ENCODE results near the gene BRDT. TPM values are rescaled to one million over a fixed set of nuclear protein-coding genes. Genes with fewer than 3 reads are reported as not detected.
"Not testable (repeated sequence)": the region's sequence is repeated elsewhere in the genome, so short reads cannot be mapped to it uniquely, and the experiment has no call there.

Gene BRDT
- total RNA-seq, 2 experiments from 2014 or later: 0.18 to 0.58 TPM

DNA sequence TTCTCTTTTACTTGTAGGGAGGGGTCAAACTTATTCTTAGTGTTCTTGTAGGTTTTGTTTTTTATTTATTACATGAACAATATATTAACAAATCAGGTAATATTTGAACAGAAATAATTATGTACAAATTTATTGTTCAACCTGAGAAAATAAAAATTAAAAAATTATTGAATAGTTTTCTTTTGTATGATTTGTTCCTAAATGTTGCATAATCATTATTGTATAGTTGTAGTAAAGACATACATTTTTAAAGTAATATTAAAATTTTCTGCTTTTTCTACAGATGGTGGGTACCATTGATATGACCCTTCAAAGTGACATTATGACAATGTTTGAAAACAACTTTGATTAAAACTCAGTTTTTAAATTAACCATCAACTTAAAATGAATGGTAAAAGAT is 64.7 kb downstream of the BRDT start:
- CTCF ChIA-PET: no interaction called here
- Mint-ChIP-seq H3K4me1 (peaks cover 15% of the 10 kb centered on the region), H3K27ac (no peak overlapping the region), H3K36me3 (ENCODE audit: low read depth) (no peaks in the 10 kb centered on the region), H3K27me3 (peaks cover 3% of the 10 kb centered on the region), H3K4me3 (no peak overlapping the region), H3K9me3 (no peaks in the 10 kb centered on the region)
- POLR2A ChIA-PET: no interaction called here
- no peak for DNase-seq

DNA sequence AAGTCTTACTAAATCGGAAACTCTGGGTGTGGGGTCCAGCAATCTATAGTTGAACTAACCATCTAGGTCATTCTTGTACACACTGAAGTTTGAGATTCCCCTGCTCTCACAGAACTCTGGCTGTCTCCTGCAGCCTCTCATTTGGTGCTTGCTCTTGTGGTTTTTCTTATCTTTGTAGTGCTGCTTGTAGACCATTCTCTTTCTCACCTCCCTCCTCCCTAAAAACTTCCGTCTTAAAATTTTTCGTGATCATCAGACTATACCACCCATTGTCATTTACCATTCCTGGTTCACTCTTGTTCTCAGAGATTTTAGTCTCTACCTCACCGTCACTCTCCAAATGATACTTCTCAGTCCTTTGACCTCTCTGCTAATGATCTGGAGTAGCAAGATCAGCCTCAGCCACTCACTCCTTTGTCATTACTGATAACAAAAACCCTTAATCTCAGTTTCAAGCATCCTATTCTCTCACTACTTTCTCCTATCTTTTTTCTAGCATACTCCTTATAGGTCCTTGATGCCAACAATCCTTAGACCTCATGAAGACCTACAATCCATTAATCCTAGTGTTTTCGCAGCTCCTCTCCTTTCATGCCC is 67.6 kb downstream of the BRDT start:
- no peak for DNase-seq
- no peaks in the 10 kb centered on the region for H3K9me3 Mint-ChIP-seq
- ChIA-PET POLR2A (no interaction called here), CTCF (interaction anchor here (0.7 to 1.0 kb wide), 3 partner anchors 15 to 604 kb away, joined by 3 to 4 read pairs (median 3); no protein-coding TSS in a partner anchor)
- H3K36me3 Mint-ChIP-seq (ENCODE audit: low read depth): no peaks in the 10 kb centered on the region
- H3K27me3 Mint-ChIP-seq: peaks cover 7% of the 10 kb centered on the region
- H3K27ac Mint-ChIP-seq: peak overlapping the region; percentile 3
- peaks cover 15% of the 10 kb centered on the region for H3K4me1 Mint-ChIP-seq
- no peak overlapping the region for H3K4me3 Mint-ChIP-seq

DNA sequence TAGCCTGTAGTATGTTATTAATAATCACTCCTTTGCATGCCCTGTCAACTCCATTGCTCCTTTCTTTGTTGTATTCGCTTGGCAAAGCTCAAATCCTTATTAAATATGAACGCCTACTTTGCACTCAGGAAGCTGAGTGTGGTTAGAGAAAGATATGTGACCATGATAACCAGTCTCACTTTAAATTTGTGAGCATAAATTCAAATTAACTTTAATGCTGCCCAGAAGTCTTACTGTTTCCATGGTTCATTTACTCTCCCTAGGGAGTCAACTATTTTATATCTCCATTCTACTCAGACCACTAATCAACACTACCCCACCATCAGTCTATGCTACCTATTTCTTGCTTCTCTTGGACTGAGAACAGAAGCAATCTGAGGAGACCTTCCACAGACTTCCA is 68.5 kb downstream of the BRDT start:
- CTCF ChIA-PET: interaction anchor here (0.7 to 0.8 kb wide), 3 partner anchors 14 to 603 kb away, joined by 3 to 4 read pairs (median 3); no protein-coding TSS in a partner anchor
- Mint-ChIP-seq H3K9me3 (peaks cover 2% of the 10 kb centered on the region), H3K27me3 (peaks cover 10% of the 10 kb centered on the region), H3K4me1 (peaks cover 15% of the 10 kb centered on the region), H3K36me3 (ENCODE audit: low read depth) (peaks cover 2% of the 10 kb centered on the region), H3K4me3 (no peak overlapping the region), H3K27ac (no peak overlapping the region)
- POLR2A ChIA-PET: no interaction called here
- DNase-seq: no peak

DNA sequence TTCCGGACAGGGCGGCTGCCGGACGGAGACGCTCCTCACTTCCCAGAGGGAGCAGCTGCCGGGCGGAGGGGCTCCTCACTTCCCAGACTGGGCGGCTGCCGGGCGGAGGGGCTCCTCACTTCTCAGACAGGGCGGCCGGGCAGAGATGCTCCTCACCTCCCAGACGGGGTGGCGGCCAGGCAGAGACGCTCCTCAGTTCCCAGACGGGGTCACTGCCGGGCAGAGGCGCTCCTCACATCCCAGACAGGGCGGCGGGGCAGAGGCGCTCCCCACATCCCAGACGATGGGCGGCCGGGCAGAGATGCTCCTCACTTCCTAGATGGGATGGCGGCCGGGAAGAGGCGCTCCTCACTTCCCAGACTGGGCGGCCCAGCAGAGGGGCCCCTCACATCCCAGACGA is 76.8 kb downstream of the BRDT start:
- POLR2A ChIA-PET, H3K4me3 Mint-ChIP-seq, DNase-seq, H3K27ac Mint-ChIP-seq, H3K9me3 Mint-ChIP-seq, CTCF ChIA-PET: not testable (repeated sequence)
- H3K36me3 Mint-ChIP-seq (ENCODE audit: low read depth): peaks cover 11% of the 10 kb centered on the region
- H3K4me1 Mint-ChIP-seq: peaks cover 16% of the 10 kb centered on the region
- H3K27me3 Mint-ChIP-seq: peaks cover 25% of the 10 kb centered on the region

DNA sequence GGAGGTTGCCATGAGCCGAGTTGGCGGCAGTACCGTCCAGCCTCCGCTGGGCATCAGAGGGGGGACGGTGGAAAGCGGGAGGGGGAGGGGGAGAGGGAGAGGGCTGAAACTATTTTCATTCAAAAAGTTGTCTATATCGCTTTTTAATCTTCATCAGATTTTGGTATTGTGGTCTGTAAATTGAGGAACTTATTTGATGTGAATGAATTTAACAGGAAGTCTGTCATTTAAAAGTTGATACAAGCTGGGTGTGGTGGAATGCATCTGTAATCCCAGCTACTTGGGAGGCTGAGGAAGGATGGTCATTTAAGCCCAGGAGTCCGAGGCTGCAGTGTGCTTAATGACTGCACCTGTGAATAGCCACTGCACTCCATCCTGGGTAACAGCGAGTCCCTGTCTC is 77.6 kb downstream of the BRDT start:
- DNase-seq: no peak
- H3K36me3 Mint-ChIP-seq (ENCODE audit: low read depth): peaks cover 11% of the 10 kb centered on the region
- no peak overlapping the region for H3K27ac Mint-ChIP-seq
- no peak overlapping the region for H3K4me3 Mint-ChIP-seq
- H3K27me3 Mint-ChIP-seq: peaks cover 21% of the 10 kb centered on the region
- ChIA-PET CTCF (no interaction called here), POLR2A (no interaction called here)
- H3K4me1 Mint-ChIP-seq: peaks cover 21% of the 10 kb centered on the region
- peaks cover 7% of the 10 kb centered on the region for H3K9me3 Mint-ChIP-seq

DNA sequence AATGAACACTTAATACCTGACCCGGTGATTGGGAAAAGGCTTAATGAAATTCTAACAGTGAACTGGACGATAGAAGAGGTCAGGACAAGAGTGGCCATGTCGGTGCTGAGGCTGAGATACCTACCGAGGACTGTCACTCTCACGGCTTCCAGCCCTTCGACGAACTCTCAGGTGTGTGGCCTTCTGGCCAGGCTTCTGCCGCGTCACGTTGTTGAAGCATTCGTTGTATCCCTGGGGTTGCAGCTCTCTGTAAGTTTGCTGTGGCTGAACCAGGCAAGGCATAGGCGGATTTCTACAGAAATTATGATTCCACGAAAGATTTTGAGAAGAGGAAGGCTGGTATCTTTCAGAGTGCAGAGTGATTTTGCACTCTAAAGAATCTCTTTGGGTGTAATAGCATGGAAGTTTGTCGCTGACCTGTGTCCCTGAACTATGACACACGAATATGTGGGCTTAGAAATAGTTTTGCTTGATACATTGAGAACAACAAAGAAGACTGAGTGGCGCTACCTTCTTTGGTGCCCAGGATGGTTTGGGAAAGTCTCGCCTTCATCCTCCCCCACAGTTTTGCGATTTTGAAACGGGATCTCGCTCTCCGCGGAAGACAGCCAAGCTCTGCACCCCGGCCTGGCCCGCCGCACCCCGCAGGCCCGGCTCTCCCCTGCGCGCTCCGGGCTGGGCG is 80.2 kb downstream of the BRDT start:
- Mint-ChIP-seq H3K4me1 (peaks cover 21% of the 10 kb centered on the region), H3K36me3 (ENCODE audit: low read depth) (peaks cover 5% of the 10 kb centered on the region), H3K4me3 (peak overlapping the region; percentile 67), H3K27me3 (peaks cover 9% of the 10 kb centered on the region), H3K9me3 (no peaks in the 10 kb centered on the region), H3K27ac (no peak overlapping the region)
- CTCF ChIA-PET: no interaction called here
- POLR2A ChIA-PET: no interaction called here
- DNase-seq: no peak

DNA sequence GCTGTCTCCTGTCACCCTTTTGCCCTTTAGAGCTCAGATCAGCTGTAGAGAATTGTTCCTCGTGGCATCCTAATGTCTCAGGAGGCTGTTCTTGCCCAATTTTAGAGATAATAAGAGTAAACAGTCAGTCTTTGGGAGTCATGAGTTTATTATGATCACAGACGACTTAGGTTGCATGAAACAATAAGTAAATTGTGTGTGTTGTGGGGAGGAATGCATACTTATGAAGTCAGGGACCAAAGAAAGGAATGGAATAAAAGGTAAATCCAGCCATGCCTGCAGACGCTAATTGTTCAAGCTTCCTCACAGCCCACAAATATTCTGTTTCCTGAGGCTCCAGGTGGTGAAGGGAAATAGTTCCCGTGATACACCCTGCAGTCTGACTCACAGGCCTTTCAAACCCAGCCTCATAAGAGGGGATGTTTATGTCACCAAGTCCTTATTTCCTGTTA is 81.5 kb downstream of the BRDT start:
- ChIA-PET CTCF (interaction anchor here (0.6 to 1.2 kb wide), 5 partner anchors 11 to 511 kb away, joined by 3 to 4 read pairs (median 4); no protein-coding TSS in a partner anchor), POLR2A (interaction anchor here (0.6 kb wide), 1 partner anchor 167 kb away, joined by 3 read pairs; no protein-coding TSS in a partner anchor)
- peaks cover 14% of the 10 kb centered on the region for H3K27me3 Mint-ChIP-seq
- no peaks in the 10 kb centered on the region for H3K9me3 Mint-ChIP-seq
- H3K27ac Mint-ChIP-seq: no peak overlapping the region
- no peak for DNase-seq
- peak overlapping the region; percentile 55 for H3K4me3 Mint-ChIP-seq
- H3K36me3 Mint-ChIP-seq (ENCODE audit: low read depth): peaks cover 5% of the 10 kb centered on the region
- peaks cover 21% of the 10 kb centered on the region for H3K4me1 Mint-ChIP-seq

DNA sequence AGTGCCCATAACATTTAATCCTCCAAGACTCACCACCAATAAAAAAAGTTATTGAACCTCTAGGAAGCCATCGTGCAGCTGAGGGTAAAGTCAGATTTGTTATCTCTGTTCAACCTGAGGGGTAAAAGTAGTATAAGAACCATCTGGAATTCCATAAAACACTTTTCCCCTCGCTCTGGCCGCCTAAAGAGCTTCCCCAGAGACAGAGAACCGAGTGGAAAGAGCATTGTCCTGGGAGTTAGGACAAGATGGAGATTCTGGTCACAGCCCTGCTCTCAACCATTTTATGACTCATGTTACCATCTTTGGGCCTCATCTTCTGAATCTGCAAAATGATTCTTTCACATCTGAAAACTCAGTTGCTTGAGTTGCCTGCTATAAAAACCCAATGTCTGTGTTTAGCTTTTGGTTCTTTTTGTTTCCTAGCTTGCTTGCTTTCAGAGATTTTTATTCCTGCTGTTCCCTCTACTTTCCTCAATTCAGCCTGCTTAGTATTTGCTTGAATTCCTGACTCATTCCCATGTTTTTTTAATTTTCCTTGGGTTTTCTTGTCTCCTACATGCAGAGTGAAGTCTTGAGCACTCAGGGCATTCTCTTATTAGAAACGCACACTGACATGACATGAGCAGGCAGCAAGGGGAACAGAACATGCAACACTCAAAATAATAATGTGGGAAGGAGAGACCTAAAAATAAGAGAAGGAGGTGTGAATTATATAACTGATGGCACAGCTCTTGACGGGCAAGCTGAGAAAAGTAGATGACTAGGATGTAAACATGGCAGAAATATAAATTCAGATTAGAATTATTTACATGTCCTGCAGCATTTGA is 82.3 kb downstream of the BRDT start:
- H3K27ac Mint-ChIP-seq: no peak overlapping the region
- H3K9me3 Mint-ChIP-seq: no peaks in the 10 kb centered on the region
- peaks cover 16% of the 10 kb centered on the region for H3K27me3 Mint-ChIP-seq
- ChIA-PET POLR2A (no interaction called here), CTCF (interaction anchor here (1.0 to 1.2 kb wide), 3 partner anchors 12 to 33 kb away, joined by 3 to 4 read pairs (median 4); no protein-coding TSS in a partner anchor)
- no peak for DNase-seq
- peaks cover 21% of the 10 kb centered on the region for H3K4me1 Mint-ChIP-seq
- H3K36me3 Mint-ChIP-seq (ENCODE audit: low read depth): peaks cover 5% of the 10 kb centered on the region
- H3K4me3 Mint-ChIP-seq: no peak overlapping the region

DNA sequence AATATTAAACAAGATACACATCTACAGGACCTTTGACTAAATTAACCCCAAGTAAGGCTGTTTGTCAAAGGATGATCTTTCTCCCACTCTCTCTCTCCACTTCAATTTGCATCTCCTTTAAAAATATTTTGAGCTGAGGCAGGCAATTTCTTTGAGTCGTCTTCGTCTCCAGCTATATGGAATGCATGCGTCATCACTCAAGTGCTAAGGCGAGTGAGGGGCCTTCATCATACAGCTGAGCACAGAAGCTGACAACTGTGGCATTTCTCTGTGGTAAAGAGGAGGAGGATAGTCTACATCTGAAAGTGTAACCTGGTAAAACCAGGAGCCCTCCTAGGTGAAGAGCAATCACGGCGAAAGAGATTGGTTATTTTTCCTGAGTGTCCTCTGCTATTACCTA is 88.2 kb downstream of the BRDT start:
- Mint-ChIP-seq H3K36me3 (ENCODE audit: low read depth) (no peaks in the 10 kb centered on the region), H3K27ac (no peak overlapping the region), H3K4me3 (no peak overlapping the region), H3K4me1 (no peaks in the 10 kb centered on the region), H3K27me3 (peaks cover 7% of the 10 kb centered on the region), H3K9me3 (no peaks in the 10 kb centered on the region)
- POLR2A ChIA-PET: interaction anchor here (1.2 kb wide), 1 partner anchor 27 kb away, joined by 3 read pairs; no protein-coding TSS in a partner anchor
- no peak for DNase-seq
- CTCF ChIA-PET: no interaction called here

DNA sequence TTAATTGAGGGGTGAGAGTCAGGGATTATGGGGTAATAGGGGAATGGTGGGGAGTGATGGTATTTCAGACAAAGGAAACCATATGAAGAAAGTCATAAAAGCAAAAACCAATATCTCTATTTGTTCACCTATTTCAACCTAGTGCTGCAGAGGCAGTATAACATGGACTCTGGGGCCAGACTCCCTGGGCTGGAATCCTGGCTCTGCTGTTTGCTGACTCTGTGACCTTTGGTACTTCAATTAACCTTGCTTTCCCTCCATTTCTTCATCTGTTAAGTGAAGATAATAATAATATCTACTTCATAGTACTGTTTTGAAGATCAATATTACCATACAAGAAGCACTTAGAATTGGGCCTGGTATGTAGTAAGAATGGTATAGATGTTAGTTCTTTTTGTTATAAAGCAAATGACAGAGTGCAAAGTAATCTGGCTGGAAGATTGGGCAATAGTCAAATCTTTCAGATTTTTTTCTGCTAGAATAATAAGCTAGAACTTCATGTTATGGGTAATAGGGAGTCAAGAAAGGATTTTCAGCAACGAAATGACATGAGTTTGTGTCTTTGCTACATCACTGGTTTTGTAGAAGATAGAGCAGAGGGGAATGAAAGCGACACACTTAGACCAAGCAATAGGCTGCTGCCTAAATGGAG is 89.6 kb downstream of the BRDT start:
- no peaks in the 10 kb centered on the region for H3K4me1 Mint-ChIP-seq
- CTCF ChIA-PET: no interaction called here
- no peak for DNase-seq
- POLR2A ChIA-PET: no interaction called here
- H3K9me3 Mint-ChIP-seq: no peaks in the 10 kb centered on the region
- H3K27me3 Mint-ChIP-seq: peaks cover 7% of the 10 kb centered on the region
- H3K36me3 Mint-ChIP-seq (ENCODE audit: low read depth): no peaks in the 10 kb centered on the region
- H3K27ac Mint-ChIP-seq: no peak overlapping the region
- H3K4me3 Mint-ChIP-seq: no peak overlapping the region

DNA sequence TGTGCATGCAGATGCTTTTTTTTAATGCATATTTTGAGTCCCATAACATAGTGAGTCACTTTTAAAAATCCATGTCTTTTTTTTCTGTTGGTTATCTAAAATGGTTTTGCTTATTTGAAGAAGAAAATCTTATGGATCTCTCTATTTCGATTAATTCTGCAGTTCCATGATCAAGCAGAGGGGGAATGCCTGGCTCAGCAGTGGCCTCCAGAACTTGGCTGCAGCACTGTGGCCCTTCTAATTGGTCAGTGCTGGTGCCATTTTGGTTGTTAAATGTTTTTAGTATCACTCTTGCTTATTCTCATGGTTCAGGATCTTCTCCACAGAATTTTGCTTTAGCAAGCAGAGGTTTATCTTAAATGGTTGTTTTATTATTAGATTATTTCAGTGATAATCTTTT is 91.8 kb downstream of the BRDT start:
- H3K36me3 Mint-ChIP-seq (ENCODE audit: low read depth): no peaks in the 10 kb centered on the region
- ChIA-PET CTCF (no interaction called here), POLR2A (no interaction called here)
- no peak overlapping the region for H3K27ac Mint-ChIP-seq
- no peak overlapping the region for H3K4me3 Mint-ChIP-seq
- no peak for DNase-seq
- peaks cover 1% of the 10 kb centered on the region for H3K27me3 Mint-ChIP-seq
- no peaks in the 10 kb centered on the region for H3K4me1 Mint-ChIP-seq
- H3K9me3 Mint-ChIP-seq: no peaks in the 10 kb centered on the region

DNA sequence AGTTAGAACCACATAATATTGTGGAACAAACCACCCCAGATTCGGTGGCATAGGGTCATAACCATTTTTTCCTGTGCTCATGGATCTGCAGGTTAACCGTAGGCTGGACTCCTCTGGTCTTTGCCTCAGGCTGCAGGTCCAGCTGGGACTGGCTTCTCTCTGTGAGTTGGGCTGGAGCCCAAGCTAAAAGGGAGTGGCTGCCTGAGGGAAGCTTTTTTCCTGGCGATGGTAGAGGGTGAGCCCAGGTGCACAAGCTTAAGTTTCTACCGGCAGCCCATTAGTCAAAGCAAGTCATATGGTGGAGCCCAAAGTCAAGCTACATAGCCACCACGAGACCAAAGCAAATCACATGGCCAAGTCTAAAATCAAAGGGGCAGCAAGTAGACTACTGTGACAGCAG is 94.4 kb downstream of the BRDT start:
- H3K27ac Mint-ChIP-seq: no peak overlapping the region
- POLR2A ChIA-PET: no interaction called here
- CTCF ChIA-PET: no interaction called here
- no peaks in the 10 kb centered on the region for H3K36me3 Mint-ChIP-seq (ENCODE audit: low read depth)
- no peak for DNase-seq
- H3K27me3 Mint-ChIP-seq: no peaks in the 10 kb centered on the region
- no peaks in the 10 kb centered on the region for H3K4me1 Mint-ChIP-seq
- no peaks in the 10 kb centered on the region for H3K9me3 Mint-ChIP-seq
- H3K4me3 Mint-ChIP-seq: no peak overlapping the region

Data from activated CD4-positive, alpha-beta memory T cell treated with anti-CD3 and anti-CD28 coated beads, Interleukin-2, amount 10 ng/mL, durations not matched to agents 7 days and 5 days (primary cell).